ENCODE data around the gene GNA12. TPM values are rescaled to one million over a fixed set of nuclear protein-coding genes. Genes with fewer than 3 reads are reported as not detected.

Gene GNA12
- total and polyA plus RNA-seq, 10 of the 15 experiments (the other 5 are each of a cell fraction or from before 2014, with no cell fraction given), result 1.9 to 51.8 (median 12.6) TPM

DNA sequence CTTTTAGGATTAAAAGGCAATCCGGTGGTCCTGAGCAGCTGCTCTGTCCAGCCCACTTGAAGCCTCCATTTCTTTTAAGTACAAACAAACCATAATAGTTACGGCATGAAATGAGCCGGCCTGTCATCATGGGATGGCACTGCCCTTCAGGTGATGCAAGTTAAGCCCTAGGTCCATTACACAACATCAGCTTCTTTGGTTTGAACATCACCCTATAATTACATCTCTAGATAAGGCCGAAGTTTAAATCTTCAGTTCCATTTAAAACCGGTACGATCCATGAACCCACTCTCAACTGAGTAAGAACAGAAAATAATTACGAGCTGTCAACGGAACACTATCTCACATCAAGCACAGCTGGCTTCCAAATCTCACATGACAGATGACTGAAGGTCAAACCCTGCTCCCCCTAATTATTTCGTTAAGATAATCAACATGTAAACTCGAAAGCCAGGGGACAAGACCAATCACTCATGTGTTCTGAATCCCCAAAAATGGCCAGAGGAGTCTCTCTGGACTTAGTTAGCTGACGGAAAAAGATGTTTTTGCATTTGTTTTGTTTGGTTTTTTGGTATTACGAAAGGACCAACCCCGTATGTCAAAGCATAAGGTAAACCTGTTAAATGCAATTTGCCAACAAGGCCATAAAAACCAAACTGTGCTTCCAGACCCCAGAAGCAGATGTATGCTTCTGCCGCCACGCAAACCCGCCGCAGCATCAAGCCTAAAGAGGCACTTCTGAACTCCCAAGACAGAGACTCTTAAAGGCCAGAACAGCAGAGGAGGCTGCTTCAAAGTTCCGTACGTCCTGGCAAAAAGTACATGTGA, 10.8 kb downstream of the GNA12 start:
- Histone ChIP-seq H3K4me3 (no peak overlapping the region), H3K79me2 (ENCODE audit: control insufficient read depth, insufficient read depth, low read length) (peaks cover 4% of the 10 kb centered on the region), H3K36me3 (ENCODE audit: control insufficient read depth in 2 of 2, insufficient read depth in 2 of 2, low read length in 1 of 2) (peaks cover 4 to 5% of the 10 kb centered on the region in 2 experiments; a peak in 3 of 4 replicates), H3K4me1 (ENCODE audit: control insufficient read depth, insufficient read depth, low read length) (peaks cover 13% of the 10 kb centered on the region), H3K4me2 (ENCODE audit: control insufficient read depth, insufficient read depth) (no peak overlapping the region), H3K27ac (ENCODE audit: control insufficient read depth, insufficient read depth) (no peak overlapping the region), H4K20me1 (ENCODE audit: control insufficient read depth, insufficient read depth) (0 out of 2 replicates have a peak, but pooled peaks cover 3% of the 10 kb centered on the region), H3K9me3 (replicated peaks; ENCODE audit: control insufficient read depth, insufficient read depth, low read length) (no peaks in the 10 kb centered on the region), H3K27me3 (replicated peaks in 1 of 2; ENCODE audit: control insufficient read depth in 2 of 2, insufficient read depth in 2 of 2, low read length in 1 of 2) (no peaks in the 10 kb centered on the region), H3K9ac (ENCODE audit: control insufficient read depth, insufficient read depth, low read length) (no peak overlapping the region), H2AFZ (ENCODE audit: control insufficient read depth, low read depth, low read length) (no peak overlapping the region)
- no peak for DNase-seq (ENCODE audit: low read depth, low spot score)
- no peak for ATAC-seq
- WGBS (ENCODE audit: insufficient coverage, insufficient replicate concordance, low lambda C conversion rate, missing lambda C conversion rate), result 93% methylated on average over 19 of the region's 19 CpGs
- BruUV-seq (replicated peaks), result no TSS peak
- no peak for FAIRE-seq
- intact Hi-C loops (cut with micrococcal nuclease; ENCODE audit: unreplicated experiment), result no loop called here
- ChIA-PET POLR2A (interaction anchor here (2.5 kb wide), 1 partner anchor 8 kb away, joined by 8 read pairs; no protein-coding TSS in a partner anchor), CTCF (interaction anchor here (0.8 to 1.2 kb wide), 3 partner anchors 9 to 112 kb away, joined by 3 to 4 read pairs (median 3); no protein-coding TSS in a partner anchor), SMC1A (ENCODE audit: uncharacterized antibody, unreplicated experiment) (interaction anchor here (0.8 kb wide), 1 partner anchor 31 kb away, joined by 3 read pairs; no protein-coding TSS in a partner anchor), RAD21 (ENCODE audit: unreplicated experiment) (interaction anchor here (1.7 kb wide), 1 partner anchor 75 kb away, joined by 4 read pairs; no protein-coding TSS in a partner anchor)
- TF ChIP-seq MYB (IDR thresholded peaks at IDR 0.05; ENCODE audit: borderline replicate concordance, low read depth, low read length) (no peak), PML (IDR thresholded peaks at IDR 0.05; ENCODE audit: low read length) (no peak), PAX8 (IDR thresholded peaks at IDR 0.05) (no peak), CREM (IDR thresholded peaks at IDR 0.05; ENCODE audit: low read depth) (no peak), POLR2AphosphoS2 (IDR thresholded peaks at IDR 0.05; ENCODE audit: low read depth, low read length) (no peak), TCF7 (IDR thresholded peaks at IDR 0.05; ENCODE audit: borderline replicate concordance) (no peak), NFYA (IDR thresholded peaks at IDR 0.05; ENCODE audit: borderline replicate concordance, low read depth, low read length) (no peak)
- TF ChIP-seq, protein P1, sequence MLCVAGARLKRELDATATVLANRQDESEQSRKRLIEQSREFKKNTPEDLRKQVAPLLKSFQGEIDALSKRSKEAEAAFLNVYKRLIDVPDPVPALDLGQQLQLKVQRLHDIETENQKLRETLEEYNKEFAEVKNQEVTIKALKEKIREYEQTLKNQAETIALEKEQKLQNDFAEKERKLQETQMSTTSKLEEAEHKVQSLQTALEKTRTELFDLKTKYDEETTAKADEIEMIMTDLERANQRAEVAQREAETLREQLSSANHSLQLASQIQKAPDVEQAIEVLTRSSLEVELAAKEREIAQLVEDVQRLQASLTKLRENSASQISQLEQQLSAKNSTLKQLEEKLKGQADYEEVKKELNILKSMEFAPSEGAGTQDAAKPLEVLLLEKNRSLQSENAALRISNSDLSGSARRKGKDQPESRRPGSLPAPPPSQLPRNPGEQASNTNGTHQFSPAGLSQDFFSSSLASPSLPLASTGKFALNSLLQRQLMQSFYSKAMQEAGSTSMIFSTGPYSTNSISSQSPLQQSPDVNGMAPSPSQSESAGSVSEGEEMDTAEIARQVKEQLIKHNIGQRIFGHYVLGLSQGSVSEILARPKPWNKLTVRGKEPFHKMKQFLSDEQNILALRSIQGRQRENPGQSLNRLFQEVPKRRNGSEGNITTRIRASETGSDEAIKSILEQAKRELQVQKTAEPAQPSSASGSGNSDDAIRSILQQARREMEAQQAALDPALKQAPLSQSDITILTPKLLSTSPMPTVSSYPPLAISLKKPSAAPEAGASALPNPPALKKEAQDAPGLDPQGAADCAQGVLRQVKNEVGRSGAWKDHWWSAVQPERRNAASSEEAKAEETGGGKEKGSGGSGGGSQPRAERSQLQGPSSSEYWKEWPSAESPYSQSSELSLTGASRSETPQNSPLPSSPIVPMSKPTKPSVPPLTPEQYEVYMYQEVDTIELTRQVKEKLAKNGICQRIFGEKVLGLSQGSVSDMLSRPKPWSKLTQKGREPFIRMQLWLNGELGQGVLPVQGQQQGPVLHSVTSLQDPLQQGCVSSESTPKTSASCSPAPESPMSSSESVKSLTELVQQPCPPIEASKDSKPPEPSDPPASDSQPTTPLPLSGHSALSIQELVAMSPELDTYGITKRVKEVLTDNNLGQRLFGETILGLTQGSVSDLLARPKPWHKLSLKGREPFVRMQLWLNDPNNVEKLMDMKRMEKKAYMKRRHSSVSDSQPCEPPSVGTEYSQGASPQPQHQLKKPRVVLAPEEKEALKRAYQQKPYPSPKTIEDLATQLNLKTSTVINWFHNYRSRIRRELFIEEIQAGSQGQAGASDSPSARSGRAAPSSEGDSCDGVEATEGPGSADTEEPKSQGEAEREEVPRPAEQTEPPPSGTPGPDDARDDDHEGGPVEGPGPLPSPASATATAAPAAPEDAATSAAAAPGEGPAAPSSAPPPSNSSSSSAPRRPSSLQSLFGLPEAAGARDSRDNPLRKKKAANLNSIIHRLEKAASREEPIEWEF (IDR thresholded peaks at IDR 0.05; ENCODE audit: insufficient replicate concordance, low read depth, low read length), result no peak
- TF ChIP-seq, protein P2, sequence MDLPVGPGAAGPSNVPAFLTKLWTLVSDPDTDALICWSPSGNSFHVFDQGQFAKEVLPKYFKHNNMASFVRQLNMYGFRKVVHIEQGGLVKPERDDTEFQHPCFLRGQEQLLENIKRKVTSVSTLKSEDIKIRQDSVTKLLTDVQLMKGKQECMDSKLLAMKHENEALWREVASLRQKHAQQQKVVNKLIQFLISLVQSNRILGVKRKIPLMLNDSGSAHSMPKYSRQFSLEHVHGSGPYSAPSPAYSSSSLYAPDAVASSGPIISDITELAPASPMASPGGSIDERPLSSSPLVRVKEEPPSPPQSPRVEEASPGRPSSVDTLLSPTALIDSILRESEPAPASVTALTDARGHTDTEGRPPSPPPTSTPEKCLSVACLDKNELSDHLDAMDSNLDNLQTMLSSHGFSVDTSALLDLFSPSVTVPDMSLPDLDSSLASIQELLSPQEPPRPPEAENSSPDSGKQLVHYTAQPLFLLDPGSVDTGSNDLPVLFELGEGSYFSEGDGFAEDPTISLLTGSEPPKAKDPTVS (IDR thresholded peaks at IDR 0.05; ENCODE audit: low read depth, low read length), result no peak
- in situ Hi-C loops (cut with MboI), result no loop called here
